Measurements from ENCODE around the gene LRRC49. TPM values are rescaled to one million over a fixed set of nuclear protein-coding genes. Genes with fewer than 3 reads are reported as not detected.
"Not testable (repeated sequence)": the region's sequence is repeated elsewhere in the genome, so short reads cannot be mapped to it uniquely, and the experiment has no call there.

Gene LRRC49, protein sequence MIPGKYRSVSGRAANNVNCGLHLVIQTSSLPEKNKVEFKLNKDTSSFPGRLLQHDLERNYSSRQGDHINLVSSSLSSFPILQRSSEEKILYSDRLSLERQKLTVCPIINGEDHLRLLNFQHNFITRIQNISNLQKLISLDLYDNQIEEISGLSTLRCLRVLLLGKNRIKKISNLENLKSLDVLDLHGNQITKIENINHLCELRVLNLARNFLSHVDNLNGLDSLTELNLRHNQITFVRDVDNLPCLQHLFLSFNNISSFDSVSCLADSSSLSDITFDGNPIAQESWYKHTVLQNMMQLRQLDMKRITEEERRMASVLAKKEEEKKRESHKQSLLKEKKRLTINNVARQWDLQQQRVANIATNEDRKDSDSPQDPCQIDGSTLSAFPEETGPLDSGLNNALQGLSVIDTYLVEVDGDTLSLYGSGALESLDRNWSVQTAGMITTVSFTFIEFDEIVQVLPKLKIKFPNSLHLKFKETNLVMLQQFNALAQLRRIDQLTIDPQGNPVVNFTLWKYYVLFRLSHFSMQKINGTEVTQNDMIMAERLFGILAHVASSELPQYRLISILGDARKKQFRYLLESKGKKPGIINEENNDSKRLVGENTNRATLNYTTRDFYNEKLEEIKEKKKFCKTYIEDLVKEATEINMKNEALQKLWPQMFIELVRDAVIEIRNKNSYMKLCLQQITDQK
- total RNA-seq: 10 to 100 TPM; 33.0 to 33.1 TPM
- long read RNA-seq, partial matches to known transcripts: 15 of 22 reads
- long read RNA-seq, other reads (novel, unspliced or antisense): 5 of 22 reads

DNA sequence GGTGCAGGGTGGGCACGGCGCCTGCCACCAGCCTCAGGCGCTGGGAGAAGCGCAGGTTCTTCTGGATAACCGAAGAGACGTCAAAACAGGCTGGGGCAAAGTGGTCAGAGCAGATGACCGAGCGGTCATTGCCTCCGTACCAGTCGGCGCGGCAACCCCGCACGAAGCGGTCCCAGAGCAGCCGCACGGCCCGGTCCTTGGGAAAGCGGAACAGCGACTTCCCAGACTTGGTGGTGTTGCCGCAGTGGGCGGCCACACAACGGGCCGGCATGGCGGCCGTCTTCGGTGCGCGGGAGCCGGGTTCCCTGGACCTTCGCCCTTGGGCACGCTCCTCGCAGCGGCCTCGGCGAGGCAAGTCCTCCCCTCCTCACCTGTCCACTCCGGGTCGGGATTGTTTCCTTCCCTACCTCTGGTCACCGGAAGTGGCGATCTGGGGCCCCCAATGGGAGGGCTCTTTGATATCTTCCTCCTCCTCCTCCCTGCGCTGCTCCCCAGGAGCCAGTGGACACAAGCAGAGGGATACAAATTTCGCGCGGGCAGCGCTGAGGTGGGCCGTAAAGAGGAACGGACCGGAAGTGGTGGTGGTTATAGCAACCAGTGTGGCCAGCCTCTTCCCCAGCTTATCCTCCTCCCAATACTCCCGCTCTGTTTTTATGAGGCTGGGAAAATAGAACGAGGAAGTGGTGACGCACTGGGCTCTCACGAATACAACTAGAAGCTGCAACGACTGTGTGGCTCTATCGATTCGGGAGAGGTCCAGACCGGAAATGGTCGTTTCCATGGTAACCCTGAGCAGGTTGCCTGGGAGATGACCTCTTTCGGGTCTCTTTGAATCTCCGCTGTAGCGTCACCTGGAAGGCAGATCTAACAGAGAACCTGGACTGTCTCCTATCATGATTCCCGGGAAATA, at the start of gene LRRC49, which contains the start of gene THAP10:
LRRC49 (plus strand) TSS at position 825 of the 910 bp plus-strand sequence; CDS start at position 894, 69 bp downstream.
THAP10 (minus strand) TSS at position 432 of the 910 bp plus-strand sequence; CDS start at position 271, 161 bp downstream.
- ATAC-seq (peak; percentile 98 to 99), DNase-seq (peak; percentile 91)
- intact Hi-C loops (cut with DNase I): loop anchor here in 1 of 2 donors (10.0 kb wide), 1 partner anchor 213 kb away; no protein-coding TSS in a partner anchor

DNA sequence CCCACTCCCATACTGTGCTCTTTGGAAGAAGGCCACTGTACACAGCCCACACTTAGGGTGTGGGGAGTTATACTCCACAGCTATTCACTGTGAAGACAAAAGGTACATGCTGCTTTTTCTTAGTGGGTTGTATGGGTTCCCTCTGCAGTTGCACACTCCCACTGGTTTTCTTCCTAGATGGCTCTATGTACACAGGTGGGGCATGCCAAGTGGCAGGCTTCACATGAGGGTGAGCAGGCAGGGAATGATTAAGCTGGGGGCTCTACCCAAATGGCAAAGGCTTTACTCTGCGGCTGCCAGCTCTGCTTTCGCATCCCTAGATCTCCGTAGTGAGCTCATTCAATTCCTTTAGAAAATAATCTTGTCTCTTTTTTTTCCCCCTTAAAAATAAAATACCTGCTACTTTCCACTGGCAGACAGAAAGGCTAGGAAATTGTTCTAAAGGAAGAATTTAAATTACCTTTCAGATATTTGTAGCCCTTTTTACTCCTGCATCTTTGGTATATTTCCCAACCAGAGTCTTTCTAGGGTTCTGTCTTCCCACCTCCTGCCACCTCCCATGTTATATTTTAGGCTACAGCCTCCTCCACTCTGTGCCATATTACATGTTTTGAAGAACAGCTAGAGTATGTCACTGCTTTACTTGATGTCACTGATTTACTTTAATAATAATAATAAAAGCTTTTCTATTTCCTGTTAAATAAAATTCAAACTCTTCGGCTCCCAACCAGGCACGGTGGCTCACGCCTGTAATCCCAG, 46.8 kb upstream of the LRRC49 start:
- intact Hi-C loops (cut with DNase I): no loop called here
- DNase-seq: no peak
- ATAC-seq: no peak

DNA sequence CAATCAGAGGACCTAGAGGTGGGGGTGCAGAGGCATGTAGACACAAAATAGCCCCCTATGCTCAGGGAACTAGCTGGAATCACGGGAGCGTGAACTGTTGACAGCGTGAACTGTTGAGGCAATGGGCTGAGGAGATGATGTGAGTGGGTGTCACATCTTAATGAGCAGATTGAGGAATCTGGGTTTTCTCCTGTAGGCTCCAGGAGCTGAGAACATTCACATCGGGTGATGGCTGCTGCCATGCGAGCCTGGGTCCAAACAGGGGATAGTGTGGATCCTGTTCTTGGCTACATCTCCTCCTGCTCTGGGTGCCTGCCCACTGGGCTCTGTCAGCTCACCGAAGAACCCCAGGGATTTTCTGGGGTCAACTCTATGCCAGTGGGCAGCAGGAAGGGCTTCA, 40.7 kb upstream of the LRRC49 start:
- intact Hi-C loops (cut with DNase I): no loop called here
- no peak for DNase-seq
- no peak for ATAC-seq

DNA sequence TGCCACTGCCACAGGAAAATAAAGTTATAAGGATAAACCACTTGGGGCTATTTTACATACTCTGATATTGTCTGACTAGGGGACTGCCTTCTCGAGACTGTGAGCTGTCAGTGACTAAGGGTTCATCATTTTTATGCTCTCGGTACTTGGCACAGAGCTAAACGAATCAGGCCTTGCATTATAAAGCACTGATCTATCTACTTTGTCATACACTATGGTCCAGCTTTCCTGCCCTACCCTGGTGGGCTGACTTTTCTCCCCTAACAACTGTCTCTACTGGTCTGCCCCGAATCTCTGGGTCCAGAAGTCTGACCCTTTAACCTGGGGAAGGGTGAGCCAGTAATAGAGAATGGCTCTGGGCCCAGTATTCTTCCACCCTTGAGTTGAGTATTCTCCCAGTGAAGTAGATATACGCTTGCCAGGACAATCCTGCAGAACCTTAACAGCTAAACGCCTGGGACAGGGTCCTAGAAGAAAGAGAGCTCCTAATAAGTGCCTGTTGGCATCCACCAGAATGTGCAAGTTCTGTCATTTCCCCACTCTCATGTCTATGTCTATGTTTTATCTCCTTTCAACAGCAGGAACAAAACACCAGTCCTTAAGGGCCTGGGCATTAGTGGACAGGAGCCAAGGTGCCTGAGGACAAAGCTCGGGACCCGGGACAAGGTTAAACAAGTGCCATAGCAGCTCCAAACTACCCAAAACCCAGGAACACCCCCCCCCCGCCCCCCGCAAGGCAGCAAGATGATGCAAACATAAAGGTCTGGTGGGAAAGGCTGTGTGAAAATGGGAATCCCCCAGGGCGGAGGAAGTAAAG, 39.9 kb upstream of the LRRC49 start:
- intact Hi-C loops (cut with DNase I): no loop called here
- ATAC-seq (peak in 1 of 2 donors; percentile 7), DNase-seq (no peak)

DNA sequence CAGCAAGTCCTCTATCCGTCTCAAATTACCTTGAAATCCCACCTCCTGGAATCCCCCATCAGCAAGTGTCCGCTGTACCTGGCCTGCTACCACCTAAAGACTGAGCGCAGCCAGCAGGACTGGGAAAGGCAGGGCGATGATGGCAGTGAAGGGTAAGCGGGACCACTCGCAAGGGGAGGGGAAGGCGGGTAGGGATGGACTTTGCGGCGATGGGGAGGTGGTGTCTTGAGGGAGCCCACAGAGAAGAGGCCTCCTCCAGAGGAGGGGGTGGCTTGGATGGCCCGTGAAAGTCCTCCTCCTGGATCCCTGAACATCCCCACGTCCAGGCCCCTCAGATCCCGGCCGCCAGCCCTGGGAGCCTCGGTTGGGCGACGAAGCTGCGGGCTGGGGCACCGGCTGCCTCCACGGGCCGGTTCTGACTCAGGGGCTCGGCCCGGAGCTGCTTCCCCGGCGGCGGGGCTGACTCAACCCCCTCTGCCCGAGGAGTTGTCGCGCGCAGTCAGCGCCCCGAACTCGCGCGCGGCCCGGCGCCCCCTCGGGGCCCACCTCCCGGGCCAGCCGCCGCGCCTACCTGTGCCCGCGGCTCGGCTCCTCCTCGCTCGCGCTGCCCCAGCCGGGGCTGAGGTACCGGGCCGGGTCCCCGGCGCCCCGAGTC, 39.2 kb upstream of the LRRC49 start:
- intact Hi-C loops (cut with DNase I): no loop called here
- DNase-seq: no peak

DNA sequence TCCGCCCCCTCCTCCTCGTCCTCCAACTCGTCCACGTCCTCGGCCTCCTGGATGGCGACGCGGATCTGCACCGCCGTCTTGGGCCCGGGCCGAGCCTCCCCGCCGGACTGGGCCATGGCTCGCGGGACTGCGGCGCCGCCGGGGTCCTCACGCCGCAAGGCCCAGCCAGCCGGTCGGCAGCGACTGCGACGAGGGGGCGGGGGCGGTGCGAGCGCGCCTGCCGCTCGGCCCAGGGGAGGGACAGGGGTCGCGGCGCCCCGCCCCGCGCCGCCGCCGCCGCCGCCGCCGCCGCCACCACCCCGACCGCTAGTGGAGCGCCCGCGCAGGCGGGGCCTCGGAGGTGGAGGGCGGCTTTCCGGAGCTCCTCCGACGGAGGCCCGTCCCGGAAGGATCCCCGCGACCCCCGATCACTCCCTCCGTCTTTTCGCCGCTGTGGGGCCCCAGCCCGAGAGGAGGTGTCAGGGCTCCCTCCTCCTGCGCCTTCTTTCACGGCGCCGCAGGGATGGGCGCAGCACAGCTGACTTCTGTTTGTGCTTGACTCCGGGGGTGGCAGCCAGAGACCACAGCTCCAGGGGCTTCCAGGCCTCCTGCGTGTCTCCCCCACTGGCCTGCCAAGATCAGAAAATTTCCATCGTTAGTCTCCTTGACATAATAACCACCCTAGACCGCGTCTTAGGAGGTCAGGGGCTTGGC, 38.5 kb upstream of the LRRC49 start, which contains the start of gene LARP6:
LARP6 (minus strand) TSS at position 185 of the 693 bp plus-strand sequence; CDS start at position 116, 69 bp downstream.
- ATAC-seq: peak; percentile 78 to 85
- DNase-seq: peak; percentile 70
- intact Hi-C loops (cut with DNase I): no loop called here

More for the DNA sequence above, 39.2 kb upstream of the LRRC49 start:
- peak; percentile 32 to 37 for ATAC-seq

DNA sequence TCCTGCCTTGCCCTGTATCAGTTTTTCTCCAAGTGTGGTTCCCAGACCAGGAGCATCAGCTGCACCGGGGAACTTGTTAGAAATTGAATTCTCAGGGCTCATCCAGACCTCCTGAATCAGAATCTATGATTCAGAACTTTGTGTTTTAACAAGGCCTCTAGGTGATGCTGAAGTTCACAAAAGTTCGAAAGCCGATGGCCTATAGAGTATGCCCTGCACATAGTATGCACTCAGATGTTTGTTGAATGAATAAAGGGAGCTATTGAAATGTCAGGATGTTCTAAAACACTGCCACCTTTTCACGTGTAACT, 38.0 kb upstream of the LRRC49 start:
- no peak for DNase-seq
- ATAC-seq: peak; percentile 4 to 14
- intact Hi-C loops (cut with DNase I): no loop called here

DNA sequence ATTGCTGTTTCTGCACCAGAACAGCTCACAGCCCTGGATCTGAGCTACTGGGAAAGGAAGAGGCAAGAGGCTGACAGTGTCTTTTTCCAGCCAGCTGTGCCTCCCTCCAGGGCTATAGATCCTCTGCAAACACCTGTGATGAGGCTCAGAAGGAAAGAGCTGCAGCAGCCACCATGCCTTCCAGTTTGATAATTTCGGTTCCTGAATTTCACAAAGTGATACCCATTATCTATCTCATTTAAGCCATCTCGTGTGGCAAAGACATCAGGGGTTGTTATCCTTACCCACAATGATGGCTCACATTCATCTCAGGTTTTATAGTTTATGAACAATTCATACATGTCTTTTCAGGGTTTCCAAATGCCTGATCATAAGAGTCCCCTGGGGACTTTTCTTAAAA, 36.9 kb upstream of the LRRC49 start:
- DNase-seq: no peak
- ATAC-seq: no peak
- intact Hi-C loops (cut with DNase I): no loop called here

DNA sequence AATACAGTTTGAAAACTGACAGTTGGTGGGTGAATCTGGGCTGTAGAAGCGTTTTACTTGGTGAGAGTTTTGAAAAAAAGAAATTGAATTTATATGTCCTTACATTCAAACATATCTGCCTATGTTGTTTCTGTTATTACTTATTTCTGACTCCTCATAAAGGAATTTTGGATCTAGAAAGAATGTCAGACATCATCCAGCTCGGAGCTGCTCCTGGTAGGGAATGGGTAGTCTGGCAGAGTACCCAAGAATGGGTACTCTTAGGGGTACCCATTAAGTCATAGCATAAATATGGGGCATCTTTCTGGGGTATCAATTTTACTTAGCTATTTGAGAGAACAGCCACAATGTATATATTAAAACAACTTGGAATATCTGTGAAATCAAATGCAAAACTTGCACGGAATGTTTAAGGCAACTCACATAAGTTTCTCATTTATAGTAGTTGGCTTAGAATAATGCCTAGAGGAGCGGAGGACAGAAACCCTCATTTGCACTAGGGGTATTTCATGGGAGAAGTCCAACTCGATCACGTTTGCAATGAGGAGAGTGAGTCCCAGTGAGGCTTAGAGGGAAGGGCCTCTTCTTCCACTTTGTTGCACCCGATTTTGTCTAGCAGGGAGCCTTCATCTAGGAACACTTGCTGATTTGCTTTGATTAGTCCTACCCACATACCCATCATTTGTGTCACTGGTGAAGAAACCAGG, 36.3 kb upstream of the LRRC49 start:
- intact Hi-C loops (cut with DNase I): no loop called here
- no peak for DNase-seq
- no peak for ATAC-seq

DNA sequence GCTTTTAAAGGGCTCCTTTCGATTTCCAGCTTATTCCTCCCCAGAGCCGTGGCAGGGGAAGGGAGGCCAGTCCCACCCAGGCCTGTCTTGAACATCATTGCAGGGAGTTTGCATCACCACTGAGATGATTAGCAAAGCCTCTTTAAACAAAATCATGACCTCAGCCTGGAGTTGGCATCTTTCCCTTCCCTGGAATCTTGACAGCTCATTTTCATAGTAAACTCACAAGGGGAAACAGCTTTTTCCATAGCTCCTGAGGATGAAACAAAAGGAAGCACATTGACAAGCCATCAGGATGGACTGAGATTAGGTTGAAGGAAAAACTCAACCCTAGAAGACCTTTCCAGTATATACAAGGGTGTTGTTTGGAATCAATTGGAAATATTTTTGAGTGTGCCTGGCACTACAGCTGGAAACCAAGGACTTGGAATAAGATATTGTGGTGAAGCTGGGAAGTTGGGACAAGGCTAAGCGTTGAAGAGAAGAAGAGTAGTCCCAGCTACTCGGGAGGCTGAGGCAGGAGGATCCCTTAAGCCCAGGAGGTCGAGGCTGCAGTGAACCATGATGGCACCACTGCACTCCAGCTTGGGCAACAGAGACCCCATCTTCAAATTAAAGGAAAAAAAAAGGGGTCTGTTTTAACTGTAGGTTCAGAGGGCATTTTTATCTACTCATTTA, 35.6 kb upstream of the LRRC49 start:
- ATAC-seq (peak; percentile 58 to 80), DNase-seq (peak; percentile 83)
- intact Hi-C loops (cut with DNase I): no loop called here

DNA sequence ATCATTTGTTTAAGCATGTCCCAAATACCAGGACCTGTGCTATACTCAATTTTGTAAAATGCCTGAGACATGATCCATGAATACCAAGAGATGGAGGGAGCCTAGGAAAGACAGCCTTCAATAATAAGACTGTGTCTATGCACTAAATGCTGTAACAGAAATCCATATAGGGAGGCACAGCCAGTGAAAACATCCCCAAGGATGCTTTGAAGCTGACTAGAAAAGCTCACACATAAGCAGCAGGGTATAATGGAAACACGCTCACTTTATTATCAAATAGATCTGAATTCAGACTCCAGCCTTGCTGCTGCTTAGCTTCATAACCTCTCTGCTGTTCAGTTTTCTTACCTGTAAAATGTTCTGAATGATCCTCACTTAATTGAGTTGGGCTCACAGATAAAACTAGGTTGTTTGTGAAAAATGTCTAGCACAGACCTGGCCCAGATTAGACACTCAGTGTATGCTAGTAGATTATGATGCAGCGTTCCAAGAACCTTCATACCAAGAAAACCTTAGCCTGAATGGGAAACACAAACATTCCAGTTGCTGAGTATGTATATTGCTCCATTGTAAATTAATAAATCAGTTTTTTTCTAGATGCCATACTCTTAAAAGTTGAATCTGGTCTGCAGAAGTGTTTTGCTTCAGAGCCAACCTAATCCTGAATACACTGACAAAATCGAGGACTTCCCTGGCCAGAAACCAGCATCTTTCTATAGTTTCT, 34.9 kb upstream of the LRRC49 start:
- DNase-seq: no peak
- no peak for ATAC-seq
- intact Hi-C loops (cut with DNase I): no loop called here

DNA sequence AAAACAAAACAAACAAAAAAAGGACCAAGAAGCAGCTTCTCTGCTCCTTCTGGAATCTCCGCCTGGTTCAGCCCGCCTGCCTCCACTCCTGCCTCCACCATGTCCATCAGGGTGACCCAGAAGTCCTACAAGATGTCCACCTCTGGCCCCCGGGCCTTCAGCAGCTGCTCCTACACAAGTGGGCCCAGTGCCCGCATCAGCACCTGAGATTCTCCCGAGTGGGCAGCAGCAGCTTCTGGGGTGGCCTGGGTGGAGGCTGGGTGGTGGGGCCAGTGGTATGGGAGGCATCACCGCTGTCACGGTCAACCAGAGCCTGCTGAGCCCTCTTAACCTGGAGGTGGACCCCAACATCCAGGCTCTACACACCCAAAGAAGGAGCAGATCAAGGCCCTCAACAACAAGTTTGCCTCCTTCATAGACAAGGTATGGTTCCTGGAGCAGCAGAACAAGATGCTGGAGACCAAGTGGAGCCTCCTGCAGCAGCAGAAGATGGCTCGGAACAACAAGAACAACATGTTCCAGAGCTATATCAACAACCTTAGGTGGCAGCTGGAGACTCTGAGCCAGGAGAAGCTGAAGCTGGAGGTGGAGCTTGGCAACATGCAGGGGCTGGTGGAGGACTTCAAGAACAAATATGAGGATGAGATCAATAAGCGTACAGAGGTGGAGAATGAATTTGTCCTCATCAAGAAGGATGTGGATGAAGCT, 33.9 kb upstream of the LRRC49 start:
- ATAC-seq; intact Hi-C loops (cut with DNase I): not testable (repeated sequence)

DNA sequence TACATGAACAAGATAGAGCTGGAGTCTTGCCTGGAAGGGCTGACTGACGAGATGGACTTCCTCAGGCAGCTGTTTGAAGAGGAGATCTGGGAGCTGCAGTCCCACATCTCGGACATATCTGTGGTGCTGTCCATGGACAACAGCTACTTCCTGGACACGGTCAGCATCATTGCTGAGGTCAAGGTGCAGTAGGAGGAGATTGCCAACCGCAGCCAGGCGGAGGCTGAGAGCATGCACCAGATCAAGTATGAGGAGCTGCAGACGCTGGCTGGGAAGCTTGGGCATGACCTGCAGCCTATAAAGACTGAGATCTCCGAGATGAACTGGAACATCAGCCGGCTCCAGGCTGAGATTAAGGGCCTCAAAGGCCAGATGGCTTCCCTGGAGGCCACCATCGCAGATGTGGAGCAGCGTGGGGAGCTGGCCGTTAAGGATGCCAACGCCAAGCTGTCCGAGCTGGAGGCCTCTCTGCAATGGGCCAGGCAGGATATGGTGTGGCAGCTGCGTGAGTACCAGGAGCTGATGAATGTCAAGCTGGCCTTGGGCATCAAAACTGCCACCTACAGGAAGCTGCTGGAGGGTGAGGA, 33.2 kb upstream of the LRRC49 start:
- no peak for ATAC-seq
- DNase-seq: no peak
- intact Hi-C loops (cut with DNase I): no loop called here

More for the DNA sequence above, 33.9 kb upstream of the LRRC49 start:
- DNase-seq: not testable (repeated sequence)

DNA sequence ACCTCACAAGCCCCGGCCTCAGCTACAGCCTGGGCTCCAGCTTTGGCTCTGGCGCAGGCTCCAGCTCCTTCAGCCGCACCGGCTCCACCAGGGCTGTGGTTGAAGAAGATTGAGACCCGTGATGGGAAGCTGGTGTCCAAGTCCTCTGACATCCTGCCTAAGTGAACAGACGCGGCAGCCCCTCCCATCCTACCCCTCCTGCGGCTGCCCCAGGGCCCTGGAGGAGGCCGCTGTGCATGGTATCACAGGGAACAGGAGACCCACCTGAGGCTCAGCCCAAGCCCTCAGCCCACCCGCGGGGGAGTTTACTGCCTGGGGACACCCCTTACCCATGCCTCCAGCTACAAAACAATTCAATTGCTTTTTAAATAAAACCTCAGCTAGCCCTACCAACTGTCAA, 32.6 kb upstream of the LRRC49 start:
- ATAC-seq: no peak
- intact Hi-C loops (cut with DNase I): no loop called here
- DNase-seq: no peak

Measured in left cardiac atrium (tissue), 4 donors.